IMR-90 (cell line): ENCODE measurements around the gene WDTC1. TPM values are rescaled to one million over a fixed set of nuclear protein-coding genes. Genes with fewer than 3 reads are reported as not detected.

Experiments
- ATAC-seq: fragments of 200-7000 bp; cut with Tn5 transposase; 2 replicates; pipeline ENCODE4 v1.9.1; 2020; ENCODE audit warnings: low read depth, mild to moderate bottlenecking, moderate library complexity
- BruUV-seq: library from RNA; stranded (reverse); fragments of 400-500 nt; replicated peaks from 2 replicates; lab custom pipeline; 2021; lab: Mats Ljungman, UMichigan
- CTCF ChIA-PET: fragments of 300-600 bp; formaldehyde crosslinking; extraction: SDS; loops from one replicate; lab custom pipeline; 2021; ENCODE audit warnings: antibody characterized with exemption; lab: Yijun Ruan, JAX
- POLR2A ChIA-PET: fragments of 300-600 bp; sonication (Branson Sonifier 250); formaldehyde crosslinking; loops from one replicate; lab custom pipeline; 2022; ENCODE audit warnings: antibody characterized with exemption; ENCODE audit not compliant: unreplicated experiment; lab: Charles Lee
- DNase-seq: peaks from one replicate; pipeline ENCODE4 v3.0.0; 2013
- H2AFZ ChIP-seq: replicated peaks from 2 replicates; pipeline ENCODE3; 2013; ENCODE audit warnings: low read length, mild to moderate bottlenecking; ENCODE audit not compliant: poor library complexity
- H2AK5ac ChIP-seq: 2 replicates; pipeline ENCODE4 v1.6.1; 2013; ENCODE audit warnings: low read depth, low read length, inconsistent platforms
- H2AK9ac ChIP-seq: replicated peaks from 2 replicates; pipeline ENCODE3; 2013; ENCODE audit warnings: mild to moderate bottlenecking, low read depth, low read length, moderate library complexity; ENCODE audit not compliant: poor library complexity
- H2BK120ac ChIP-seq: 2 replicates; pipeline ENCODE4 v1.6.1; 2013; ENCODE audit warnings: low read depth, low read length, inconsistent platforms
- H2BK15ac ChIP-seq: 3 replicates; pipeline ENCODE4 v1.6.1; 2013; ENCODE audit warnings: low read depth, low read length, inconsistent platforms
- H2BK20ac ChIP-seq: 2 replicates; pipeline ENCODE4 v1.6.1; 2013; ENCODE audit warnings: low read depth, mild to moderate bottlenecking, inconsistent platforms, low read length, moderate library complexity
- H2BK5ac ChIP-seq: 2 replicates; pipeline ENCODE4 v1.6.1; 2013; ENCODE audit warnings: mild to moderate bottlenecking, low read depth, low read length, inconsistent platforms; ENCODE audit not compliant: poor library complexity, severe bottlenecking
- H3K14ac ChIP-seq: replicated peaks from 2 replicates; pipeline ENCODE4 v1.6.1; 2013; ENCODE audit warnings: low read depth, low read length, inconsistent platforms
- H3K18ac ChIP-seq: 2 replicates; pipeline ENCODE4 v1.6.1; 2013; ENCODE audit warnings: low read depth, low read length, control low read depth
- H3K23ac ChIP-seq: 2 replicates; pipeline ENCODE4 v1.6.1; 2013; ENCODE audit warnings: low read depth, low read length, inconsistent platforms
- H3K27ac ChIP-seq: 2 replicates; pipeline ENCODE4 v1.5.1; 2013; ENCODE audit warnings: mild to moderate bottlenecking, control low read depth, low read length; ENCODE audit not compliant: insufficient read depth
- H3K27me3 ChIP-seq: 2 replicates; pipeline ENCODE4 v1.6.1; 2013; ENCODE audit warnings: low read length; ENCODE audit not compliant: control insufficient read depth, insufficient read depth
- H3K36me3 ChIP-seq: 2 replicates; pipeline ENCODE4 v1.6.1; 2013; ENCODE audit warnings: low read length, mixed read lengths; ENCODE audit not compliant: control insufficient read depth, insufficient read depth
- H3K4ac ChIP-seq: 2 replicates; pipeline ENCODE4 v1.6.1; 2013; ENCODE audit warnings: low read depth, low read length, inconsistent platforms
- H3K4me1 ChIP-seq: 2 replicates; pipeline ENCODE4 v1.6.1; 2013; ENCODE audit warnings: low read length, mixed read lengths; ENCODE audit not compliant: control insufficient read depth, insufficient read depth
- H3K4me2 ChIP-seq: 2 replicates; pipeline ENCODE4 v1.6.1; 2013; ENCODE audit warnings: low read depth, mild to moderate bottlenecking, control low read depth, low read length, moderate library complexity
- H3K4me3 ChIP-seq: 2 replicates; pipeline ENCODE4 v1.5.1; 2013; ENCODE audit warnings: low read depth, mild to moderate bottlenecking, control low read depth, low read length, moderate library complexity; ENCODE audit not compliant: insufficient read depth
- H3K56ac ChIP-seq: 2 replicates; pipeline ENCODE4 v1.6.1; 2013; ENCODE audit warnings: low read length, inconsistent platforms; ENCODE audit not compliant: insufficient read depth; ENCODE audit errors: extremely low read depth
- H3K79me1 ChIP-seq, 2 experiments: 2 replicates each; pipeline ENCODE4 v1.6.1; 2013; ENCODE audit warnings: low read length in 2 of 2, inconsistent platforms in 1 of 2, low read depth in 1 of 2
- H3K9ac ChIP-seq: 2 replicates; pipeline ENCODE4 v1.6.1; 2013; ENCODE audit warnings: low read depth, low read length, control low read depth
- H3K9me1 ChIP-seq: 2 replicates; pipeline ENCODE4 v1.6.1; 2013; ENCODE audit warnings: low read length, inconsistent platforms; ENCODE audit not compliant: insufficient read depth
- H3K9me3 ChIP-seq: 2 replicates; pipeline ENCODE4 v1.6.1; 2013; ENCODE audit warnings: low read length; ENCODE audit not compliant: control insufficient read depth, insufficient read depth
- H4K20me1 ChIP-seq: 2 replicates; pipeline ENCODE4 v1.6.1; 2013; ENCODE audit warnings: low read length, inconsistent platforms; ENCODE audit not compliant: insufficient read depth
- H4K5ac ChIP-seq: 2 replicates; pipeline ENCODE4 v1.6.1; 2013; ENCODE audit warnings: mild to moderate bottlenecking, low read depth, low read length, control low read depth
- H4K8ac ChIP-seq, 2 experiments: 2 replicates each; pipeline ENCODE4 v1.6.1; 2013; ENCODE audit warnings: low read depth in 2 of 2, low read length in 2 of 2, control low read depth in 1 of 2, inconsistent platforms in 1 of 2
- H4K91ac ChIP-seq: 2 replicates; pipeline ENCODE4 v1.6.1; 2013; ENCODE audit warnings: low read depth, low read length, inconsistent platforms; ENCODE audit not compliant: insufficient read depth
- BHLHE40 ChIP-seq: fragments of 150-350 bp; IDR thresholded peaks from 2 replicates; pipeline ENCODE4 v1.6.1; 2016; ENCODE audit warnings: mild to moderate bottlenecking, low read depth, low read length
- CEBPB ChIP-seq: IDR thresholded peaks from 2 replicates; pipeline ENCODE4 v1.6.1; 2012; ENCODE audit warnings: low read depth, low read length, improper control_type of control experiment
- CHD1 ChIP-seq: IDR thresholded peaks from 2 replicates; pipeline ENCODE4 v1.6.1; 2012; ENCODE audit warnings: low read depth, low read length, improper control_type of control experiment
- CTCF ChIP-seq: conservative IDR thresholded peaks from 2 replicates; pipeline ENCODE4 v1.5.1; 2012; ENCODE audit warnings: mild to moderate bottlenecking, low read depth, low read length, improper control_type of control experiment
- FOS ChIP-seq: fragments of 150-350 bp; IDR thresholded peaks from 2 replicates; pipeline ENCODE4 v1.6.1; 2016; ENCODE audit warnings: low read depth, low read length
- MAFK ChIP-seq: IDR thresholded peaks from 2 replicates; pipeline ENCODE4 v1.6.1; 2012; ENCODE audit warnings: low read depth, low read length, improper control_type of control experiment
- MAZ ChIP-seq: IDR thresholded peaks from 2 replicates; pipeline ENCODE4 v1.6.1; 2012; ENCODE audit warnings: low read depth, mild to moderate bottlenecking, low read length, improper control_type of control experiment, moderate library complexity, borderline replicate concordance
- MXI1 ChIP-seq: IDR thresholded peaks from 2 replicates; pipeline ENCODE4 v1.6.1; 2012; ENCODE audit warnings: low read depth, mild to moderate bottlenecking, low read length, moderate library complexity, borderline replicate concordance
- NFE2L2 ChIP-seq: fragments of 150-350 bp; IDR thresholded peaks from 2 replicates; pipeline ENCODE4 v1.6.1; 2016; ENCODE audit warnings: low read depth, mild to moderate bottlenecking, low read length
- POLR2A ChIP-seq: IDR thresholded peaks from 2 replicates; pipeline ENCODE4 v1.6.1; 2012; ENCODE audit warnings: mild to moderate bottlenecking, low read depth, low read length
- RAD21 ChIP-seq: IDR thresholded peaks from 2 replicates; pipeline ENCODE4 v1.6.1; 2012; ENCODE audit warnings: low read length, improper control_type of control experiment
- RCOR1 ChIP-seq: IDR thresholded peaks from 2 replicates; pipeline ENCODE4 v1.6.1; 2012; ENCODE audit warnings: mild to moderate bottlenecking, low read length, improper control_type of control experiment; ENCODE audit not compliant: insufficient replicate concordance
- SMC3 ChIP-seq: fragments of 150-350 bp; IDR thresholded peaks from 2 replicates; pipeline ENCODE4 v1.6.1; 2016; ENCODE audit warnings: low read depth, mild to moderate bottlenecking, antibody characterized with exemption, low read length, moderate library complexity
- WGBS, 2 experiments: methylation state at CpG; one replicate each; pipeline versions ENCODE4 v1.1.5 to v1.1.7; 2013; ENCODE audit warnings: missing lambda C conversion rate in 2 of 2; ENCODE audit not compliant: insufficient read length in 1 of 2; ENCODE audit errors: extremely low coverage in 2 of 2; 5-methylcytosine and 5-hydroxymethylcytosine counted together
- dilution Hi-C: fragments of 300-500 bp; cut with HindIII; formaldehyde crosslinking; loops from one replicate; pipeline ENCODE4 v1.14.3; 2018; ENCODE audit warnings: low sequenced_read_pairs; ENCODE audit not compliant: unreplicated experiment
- in situ Hi-C: fragments of 300-500 bp; cut with MboI; formaldehyde crosslinking; loops from 3 replicates; pipeline ENCODE4 v1.14.3; 2019; ENCODE audit warnings: low sequenced_read_pairs, inconsistent platforms, mixed read lengths
- intact Hi-C: fragments of 100-400 bp; cut with micrococcal nuclease; formaldehyde crosslinking; loops from 2 replicates; pipeline ENCODE4 v1.10.0; 2022
- polyA plus RNA-seq, 3 experiments: library from polyadenylated mRNA; depleted of rRNA; stranded (reverse); fragments of >200 nt; gene quantifications; 2 replicates each; pipeline ENCODE4 v1.2.3, GENCODE V29; 2012; ENCODE audit warnings: low replicate concordance in 1 of 3
- total RNA-seq: library from RNA; depleted of rRNA; stranded (reverse); fragments of >200 nt; gene quantifications from 2 replicates; pipeline ENCODE4 v1.2.3, GENCODE V29; 2012
- TF ChIP-seq, protein P1 (sequence below): fragments of 150-350 bp; IDR thresholded peaks from 2 replicates; pipeline ENCODE4 v1.6.1; 2016; ENCODE audit warnings: low read depth, mild to moderate bottlenecking, low read length, moderate library complexity, borderline replicate concordance

WDTC1 gene
- total and polyA plus RNA-seq, 2 of the 4 experiments (the other 2 are of a cell fraction) = 9.9 to 15.2 TPM

- DNase-seq (peak; percentile 95), ATAC-seq (peak; percentile 99)
- Histone ChIP-seq H2AK9ac (peak within 1 kb of the TSS; percentile 98), H3K27me3 (no peaks in the 10 kb centered on the region), H3K36me3 (peaks cover 16% of the 10 kb centered on the region), H3K23ac (peak within 1 kb of the TSS; percentile 92), H3K18ac (peak within 1 kb of the TSS; percentile 69), H3K4me2 (peak within 1 kb of the TSS; percentile 99), H4K20me1 (peaks cover 5% of the 10 kb centered on the region; the same call in 1 of the 2 replicates), H2BK5ac (peak within 1 kb of the TSS; percentile 92), H3K4me1 (peaks cover 6% of the 10 kb centered on the region), H3K14ac (peak within 1 kb of the TSS; percentile 98), H3K4ac (peak within 1 kb of the TSS; percentile 98), H3K9me3 (no peaks in the 10 kb centered on the region), H2BK20ac (peak within 1 kb of the TSS; percentile 46; the same call in 1 of the 2 replicates), H2AFZ (peak within 1 kb of the TSS; percentile 99), H3K4me3 (peak within 1 kb of the TSS; percentile 97), H3K9me1 (peaks cover 7% of the 10 kb centered on the region; the same call in 1 of the 2 replicates), H4K5ac (peak within 1 kb of the TSS; percentile 99), H2AK5ac (peak within 1 kb of the TSS; percentile 99), H4K91ac (peak within 1 kb of the TSS; percentile 95), H3K9ac (peak within 1 kb of the TSS; percentile 99), H2BK120ac (peak within 1 kb of the TSS; percentile 70), H3K56ac (peak within 1 kb of the TSS; percentile 83), H4K8ac (peak within 1 kb of the TSS; percentile 99), H3K79me1 (peaks cover 18 to 41% of the 10 kb centered on the region in 2 experiments), H3K27ac (peak within 1 kb of the TSS; percentile 96), H2BK15ac (peak within 1 kb of the TSS; percentile 73; the same call in 2 of the 3 replicates)
- WGBS, 2 experiments = 0% methylated on average over 50 of the region's 67 CpGs; no CpG with 5 or more reads in 1 of the 2 experiments
- no TSS peak for BruUV-seq
- CTCF ChIA-PET = no interaction called here
- intact Hi-C loops = no loop called here
- POLR2A ChIA-PET = interaction anchor here (0.7 kb wide), 1 partner anchor 44 kb away, joined by 3 read pairs; the partner anchor contains the start of gene MAP3K6
- in situ Hi-C loops = no loop called here
- dilution Hi-C loops = no loop called here
- TF ChIP-seq NFE2L2 = no peak; the same call in 1 of the 2 replicates
- TF ChIP-seq MXI1 = peak; percentile 84; the same call in 1 of the 2 replicates
- TF ChIP-seq SMC3 = peak; percentile 16; the same call in 1 of the 2 replicates
- TF ChIP-seq MAZ = peak; percentile 89
- TF ChIP-seq RAD21 = no peak
- TF ChIP-seq POLR2A = peak; percentile 79
- TF ChIP-seq, protein P1, sequence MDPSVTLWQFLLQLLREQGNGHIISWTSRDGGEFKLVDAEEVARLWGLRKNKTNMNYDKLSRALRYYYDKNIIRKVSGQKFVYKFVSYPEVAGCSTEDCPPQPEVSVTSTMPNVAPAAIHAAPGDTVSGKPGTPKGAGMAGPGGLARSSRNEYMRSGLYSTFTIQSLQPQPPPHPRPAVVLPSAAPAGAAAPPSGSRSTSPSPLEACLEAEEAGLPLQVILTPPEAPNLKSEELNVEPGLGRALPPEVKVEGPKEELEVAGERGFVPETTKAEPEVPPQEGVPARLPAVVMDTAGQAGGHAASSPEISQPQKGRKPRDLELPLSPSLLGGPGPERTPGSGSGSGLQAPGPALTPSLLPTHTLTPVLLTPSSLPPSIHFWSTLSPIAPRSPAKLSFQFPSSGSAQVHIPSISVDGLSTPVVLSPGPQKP = no peak
- no peak for TF ChIP-seq MAFK
- TF ChIP-seq CHD1 = no peak
- TF ChIP-seq BHLHE40 = peak; percentile 93
- TF ChIP-seq FOS = no peak; the same call in none of the 2 replicates
- peak; percentile 24; the same call in 1 of the 2 replicates for TF ChIP-seq CTCF
- peak; percentile 97 for TF ChIP-seq CEBPB
- peak; percentile 77 for TF ChIP-seq RCOR1
These were observed 87.6 kb downstream of the WDTC1 start, which contains the start of gene TMEM222 for GRCh38 chr1:27321813-27322568. TSS of gene TMEM222 (plus strand) at chr1:27322163. CDS start at chr1:27322198, 35 bp downstream.
